T-helper 9 cell (primary cell): ENCODE results near the gene ADAMTS14.

Experiments
- DNase-seq: peaks from one replicate; pipeline ENCODE4 v3.0.0-alpha.2; 2020

ADAMTS14 gene

DNA sequence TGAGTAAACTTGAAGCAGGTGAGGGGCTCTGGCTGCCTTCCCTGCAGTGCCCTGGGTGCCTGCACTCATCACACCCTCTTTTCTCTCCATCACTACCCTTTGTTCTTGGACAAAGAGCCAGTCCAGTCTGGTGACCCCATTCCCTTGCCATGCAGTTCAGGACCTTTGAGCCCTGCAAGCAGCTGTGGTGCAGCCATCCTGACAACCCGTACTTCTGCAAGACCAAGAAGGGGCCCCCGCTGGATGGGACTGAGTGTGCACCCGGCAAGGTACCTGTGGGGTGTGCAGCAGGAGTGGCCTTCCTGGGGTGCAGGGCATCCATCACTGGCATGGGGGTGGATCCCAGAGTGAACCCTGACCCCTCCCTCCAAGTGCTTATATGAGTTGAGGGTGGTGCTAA, 64.2 kb downstream of the ADAMTS14 start:
- DNase-seq: no peak

GRCh38 chr10:70737250-70737649, 64.9 kb downstream of the ADAMTS14 start:
- no peak for DNase-seq

DNA sequence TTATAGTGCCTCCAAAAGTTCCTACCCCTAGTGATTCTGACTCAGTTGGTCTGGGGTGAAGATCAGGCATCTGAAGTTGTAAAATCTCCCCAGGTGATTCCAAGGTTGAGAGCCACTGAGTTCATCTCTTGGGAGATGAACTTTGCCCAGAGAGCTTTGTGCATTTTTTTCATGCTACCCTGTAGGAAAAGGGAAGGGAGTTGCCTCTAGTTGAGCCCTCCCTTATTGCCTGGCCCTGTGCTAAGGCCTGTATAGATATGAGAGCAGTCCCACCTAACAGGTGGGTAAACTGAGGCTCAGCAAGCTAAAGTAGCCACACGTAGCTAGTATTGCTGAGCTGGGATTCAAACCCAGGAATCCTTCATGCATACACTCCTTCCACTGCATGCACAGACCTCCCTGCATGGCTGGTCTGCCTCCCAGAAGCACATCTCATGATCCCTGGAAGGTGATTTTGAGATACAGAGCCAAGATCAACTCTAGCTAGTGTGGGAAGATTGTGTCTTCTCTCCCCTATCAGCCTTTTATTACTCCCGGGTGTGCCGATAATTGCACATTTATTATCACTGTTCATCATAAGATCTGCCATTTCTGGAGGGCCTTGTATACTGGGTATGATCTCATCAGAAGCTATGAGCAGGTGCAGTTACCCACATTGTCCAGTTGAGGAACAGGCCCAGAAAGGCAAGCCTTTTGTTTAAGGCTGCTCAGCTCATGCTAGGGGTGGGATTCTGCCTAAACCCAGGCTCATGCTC, 65.9 kb downstream of the ADAMTS14 start:
- no peak for DNase-seq

DNA sequence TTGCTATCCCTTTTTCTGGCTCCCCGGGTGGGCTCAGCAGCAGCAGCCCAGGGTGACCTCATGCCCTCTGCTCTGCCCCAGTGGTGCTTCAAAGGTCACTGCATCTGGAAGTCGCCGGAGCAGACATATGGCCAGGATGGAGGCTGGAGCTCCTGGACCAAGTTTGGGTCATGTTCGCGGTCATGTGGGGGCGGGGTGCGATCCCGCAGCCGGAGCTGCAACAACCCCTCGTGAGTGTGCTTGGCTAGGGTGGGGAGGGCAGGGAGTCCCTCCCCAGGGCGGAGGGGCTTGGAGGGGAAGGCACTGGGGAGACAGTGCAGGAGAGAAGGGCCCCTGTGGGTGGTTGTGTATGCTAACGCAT, 66.4 kb downstream of the ADAMTS14 start:
- no peak for DNase-seq

- DNase-seq: no peak
Observed at GRCh38 chr10:70740406-70741288, 68.3 kb downstream of the ADAMTS14 start.

- no peak for DNase-seq
Observed at GRCh38 chr10:70742537-70743429, 70.5 kb downstream of the ADAMTS14 start.

DNA sequence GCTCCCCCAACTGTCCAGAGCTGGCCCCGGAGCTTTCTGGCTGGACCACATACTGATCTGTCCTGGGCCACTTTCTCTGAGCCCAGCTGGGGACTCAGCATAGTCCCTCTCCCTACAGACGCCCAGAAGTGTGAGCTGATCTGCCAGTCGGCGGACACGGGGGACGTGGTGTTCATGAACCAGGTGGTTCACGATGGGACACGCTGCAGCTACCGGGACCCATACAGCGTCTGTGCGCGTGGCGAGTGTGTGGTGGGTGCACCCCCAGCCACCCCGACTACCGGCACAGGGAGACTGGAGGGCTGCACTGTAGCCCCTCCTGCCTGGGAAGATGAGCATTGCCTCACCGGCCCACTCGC, 71.1 kb downstream of the ADAMTS14 start:
- DNase-seq: no peak

DNA sequence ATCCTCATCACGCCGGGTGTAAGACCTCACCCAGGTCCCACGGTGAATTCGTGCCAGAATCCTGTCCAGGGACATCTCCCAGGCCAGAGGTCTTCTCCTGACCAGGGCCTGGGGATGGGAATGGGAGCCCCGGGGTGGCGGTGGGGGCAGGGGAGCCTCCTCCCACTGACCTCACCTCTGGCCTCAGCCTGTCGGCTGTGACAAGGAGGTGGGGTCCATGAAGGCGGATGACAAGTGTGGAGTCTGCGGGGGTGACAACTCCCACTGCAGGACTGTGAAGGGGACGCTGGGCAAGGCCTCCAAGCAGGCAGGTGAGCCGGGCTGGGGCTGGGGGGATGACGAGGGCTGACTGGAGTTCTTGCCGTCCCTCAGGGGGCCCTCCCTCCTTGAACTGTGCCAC, 71.6 kb downstream of the ADAMTS14 start:
- DNase-seq: no peak

- DNase-seq: no peak
Observed at GRCh38 chr10:70744617-70745143, 72.4 kb downstream of the ADAMTS14 start.

DNA sequence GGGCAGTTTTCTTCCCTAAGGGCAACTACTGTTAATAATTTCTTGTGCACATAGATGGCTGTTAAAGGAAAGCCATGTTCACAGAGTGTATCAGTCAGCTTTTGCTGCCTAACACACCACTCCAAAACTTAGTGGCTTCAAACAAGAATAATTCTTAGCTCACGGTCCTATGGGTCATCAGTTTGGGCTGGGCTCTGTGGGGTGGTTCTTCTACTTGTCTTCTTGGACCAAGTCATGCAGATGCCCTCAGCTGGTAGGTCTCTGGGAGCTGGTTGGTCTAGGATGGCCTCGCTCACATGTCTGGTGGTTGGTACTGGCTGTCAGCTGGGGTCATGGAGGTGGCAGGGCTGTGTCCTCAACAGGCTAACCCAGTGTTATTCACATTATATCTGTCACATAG, 73.2 kb downstream of the ADAMTS14 start:
- no peak for DNase-seq

DNA sequence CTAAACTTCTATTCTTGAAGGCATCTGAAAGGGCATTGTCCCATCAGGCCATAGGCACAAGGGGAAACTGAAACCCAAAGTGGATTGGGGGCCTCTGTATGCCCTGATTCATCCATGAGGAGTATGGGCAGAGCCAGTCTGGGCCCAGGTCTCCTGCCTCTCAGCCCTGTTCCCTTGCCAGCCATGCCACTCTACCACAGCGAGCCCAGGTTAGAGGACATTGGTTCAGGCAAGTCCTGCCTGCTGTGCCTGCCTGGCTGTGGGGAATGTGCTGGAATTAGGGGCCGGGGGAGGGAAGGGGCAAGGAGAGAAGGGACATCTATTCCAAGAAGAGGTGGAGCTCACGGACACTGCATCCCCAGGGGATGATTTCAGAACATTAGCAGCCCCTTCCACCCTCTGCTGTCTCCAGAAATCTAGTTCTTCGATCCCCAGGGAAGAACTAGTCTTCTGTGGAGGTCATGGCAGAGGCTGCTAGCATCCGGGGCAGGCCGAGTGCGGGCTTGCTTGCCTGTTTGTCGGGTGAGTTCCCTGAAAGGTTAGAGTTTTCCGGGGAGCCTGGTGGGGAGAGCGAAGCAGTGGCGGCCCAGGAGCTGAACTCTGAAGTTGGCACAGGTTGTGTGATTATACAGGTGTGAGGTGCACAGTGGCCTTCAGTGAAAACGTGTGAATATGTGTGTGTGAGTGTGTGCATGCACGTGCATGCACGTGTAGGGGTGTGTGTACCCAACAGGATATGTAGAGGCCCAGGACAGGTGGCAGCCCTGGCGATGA, 75.1 kb downstream of the ADAMTS14 start:
- no peak for DNase-seq

- no peak for DNase-seq
Observed at GRCh38 chr10:70748305-70748704, 76.0 kb downstream of the ADAMTS14 start.

GRCh38 chr10:70748801-70749573, 76.7 kb downstream of the ADAMTS14 start:
- no peak for DNase-seq

- no peak for DNase-seq
Observed at GRCh38 chr10:70749756-70750155, 77.5 kb downstream of the ADAMTS14 start.

DNA sequence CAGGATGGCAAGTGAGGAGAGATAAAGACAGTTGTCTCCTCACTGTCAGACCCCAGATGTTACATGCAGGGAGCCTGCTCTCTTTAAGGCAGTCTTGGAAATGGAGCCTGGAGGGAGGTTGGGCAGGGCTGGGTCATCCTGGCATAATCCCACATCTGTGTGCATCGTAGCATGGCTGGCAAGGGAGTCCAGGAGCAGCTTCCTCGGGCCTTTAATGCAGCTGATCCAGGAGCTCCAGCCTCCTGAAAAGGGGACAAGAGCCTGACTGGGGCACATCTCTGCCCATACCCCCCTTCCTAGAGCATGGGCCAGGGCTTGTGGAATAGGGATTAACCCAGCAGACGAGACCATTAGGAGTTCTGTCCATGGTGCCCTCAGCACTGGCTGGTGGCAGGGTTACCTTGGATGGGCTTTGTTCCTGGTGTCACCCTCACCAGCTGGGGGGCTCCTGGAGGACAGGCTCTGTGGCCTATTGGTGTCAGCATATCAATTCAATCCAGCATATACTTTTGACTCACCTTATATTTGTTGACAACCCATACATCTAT, 77.9 kb downstream of the ADAMTS14 start:
- no peak for DNase-seq

GRCh38 chr10:70751356-70751755, 79.0 kb downstream of the ADAMTS14 start:
- DNase-seq: no peak

DNA sequence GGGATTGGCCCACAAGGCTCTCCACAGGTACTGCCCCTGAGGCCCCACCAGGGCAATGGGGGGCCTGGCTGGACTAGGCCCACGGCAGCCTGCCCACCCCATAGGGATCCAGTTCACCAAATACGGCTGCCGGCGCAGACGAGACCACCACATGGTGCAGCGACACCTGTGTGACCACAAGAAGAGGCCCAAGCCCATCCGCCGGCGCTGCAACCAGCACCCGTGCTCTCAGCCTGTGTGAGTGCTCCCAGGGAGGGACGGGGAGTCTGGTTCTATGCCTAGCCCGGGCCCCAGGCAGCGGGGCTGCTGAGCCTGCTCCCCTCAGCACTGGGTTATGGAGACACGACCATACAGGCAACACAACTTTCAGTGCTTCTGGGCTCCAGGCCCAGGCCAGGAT, 79.7 kb downstream of the ADAMTS14 start:
- DNase-seq: no peak

GRCh38 chr10:70752571-70752970, 80.3 kb downstream of the ADAMTS14 start:
- no peak for DNase-seq

DNA sequence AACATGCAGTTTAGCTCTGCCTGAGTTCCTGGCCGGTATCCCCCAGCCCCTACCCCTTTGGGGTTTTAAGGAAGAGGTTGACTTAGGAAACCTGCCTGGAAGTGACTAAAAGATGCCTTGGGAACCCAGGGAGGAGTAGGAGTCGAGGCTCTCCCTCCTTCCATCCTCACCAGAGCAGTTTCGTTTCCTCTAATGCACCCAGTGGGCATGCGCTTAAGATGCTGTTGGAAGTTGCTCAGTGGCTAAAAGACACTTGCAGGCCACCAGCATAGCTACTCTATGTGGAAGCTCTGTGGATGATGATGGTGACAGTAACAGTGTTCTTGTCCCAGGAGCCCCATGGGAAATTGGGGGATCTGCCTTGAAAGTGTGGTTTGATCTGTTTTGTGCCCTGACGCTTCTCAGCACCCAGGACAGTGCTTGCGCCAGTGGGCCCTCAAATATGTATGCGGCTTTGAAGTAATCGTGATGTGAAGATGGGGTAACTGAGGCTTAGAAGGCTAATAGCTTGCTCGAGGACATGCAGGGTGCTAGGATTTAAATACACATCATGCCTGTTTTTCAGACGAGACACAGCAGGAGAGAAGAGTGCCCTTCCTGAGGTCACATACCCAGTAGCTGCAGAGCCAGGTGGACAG, 80.8 kb downstream of the ADAMTS14 start:
- no peak for DNase-seq

- no peak for DNase-seq
Observed at GRCh38 chr10:70753841-70754621, 81.7 kb downstream of the ADAMTS14 start.
